Measurements from ENCODE around the gene LNP1. TPM values are rescaled to one million over a fixed set of nuclear protein-coding genes. Genes with fewer than 3 reads are reported as not detected.

The LNP1 gene
- total RNA-seq, 2 experiments from 2014 or later = 0.47 to 0.70 TPM

DNA sequence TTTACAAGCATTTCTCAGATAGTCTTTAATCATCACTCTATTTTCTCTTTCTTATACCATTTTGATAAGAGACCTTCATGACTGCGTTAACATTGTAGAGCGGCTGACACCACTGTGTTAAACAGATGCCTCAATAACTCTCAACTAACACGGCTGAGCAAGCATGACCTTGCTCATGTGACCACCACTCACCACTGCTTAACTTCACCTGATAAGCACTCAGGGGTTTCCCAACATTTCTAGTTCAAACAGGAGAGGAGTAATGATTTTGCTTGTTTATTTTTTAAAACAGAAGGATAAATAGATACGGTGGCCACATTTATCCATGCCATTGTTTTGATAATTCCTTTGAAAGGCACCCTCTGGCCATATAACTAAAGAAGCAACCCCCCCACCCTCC lies 53.3 kb downstream of the LNP1 start:
- Mint-ChIP-seq H3K27me3 (no peaks in the 10 kb centered on the region), H3K9me3 (no peaks in the 10 kb centered on the region), H3K4me3 (no peak overlapping the region), H3K4me1 (ENCODE audit: low read depth) (no peaks in the 10 kb centered on the region), H3K36me3 (ENCODE audit: low read depth) (no peaks in the 10 kb centered on the region), H3K27ac (no peak overlapping the region)
- H3K4me3 ChIP-seq (ENCODE audit: low read length) = no peak overlapping the region
- no peak for TF ChIP-seq CTCF (IDR thresholded peaks at IDR 0.05)
- no peaks in the 10 kb centered on the region for H3K36me3 ChIP-seq (ENCODE audit: insufficient read depth, low read length)
- ChIA-PET CTCF (no interaction called here), POLR2A (no interaction called here)
- no peaks in the 10 kb centered on the region for H3K9me3 ChIP-seq (ENCODE audit: control insufficient read depth in 1 of 2, insufficient read depth in 1 of 2, low read length in 2 of 2)
- intact Hi-C loops (cut with DNase I, micrococcal nuclease) = no loop called here
- DNase-seq (no peak), ATAC-seq (ENCODE audit: poor library complexity) (no peak)
- no peaks in the 10 kb centered on the region for H3K27me3 ChIP-seq (ENCODE audit: control insufficient read depth in 1 of 2, insufficient read depth in 2 of 2, low read length in 2 of 2)
- H3K27ac ChIP-seq (ENCODE audit: low read depth in 1 of 2, low read length in 2 of 2) = no peak overlapping the region
- no peaks in the 10 kb centered on the region for H3K4me1 ChIP-seq (ENCODE audit: insufficient read depth, low read length)

GRCh38 chr3:100455841-100456550 lies 54.7 kb downstream of the LNP1 start:
- Histone ChIP-seq H3K9me3 (ENCODE audit: control insufficient read depth in 1 of 2, insufficient read depth in 1 of 2, low read length in 2 of 2) (no peaks in the 10 kb centered on the region), H3K4me3 (ENCODE audit: low read length) (no peak overlapping the region), H3K36me3 (ENCODE audit: insufficient read depth, low read length) (no peaks in the 10 kb centered on the region), H3K27ac (ENCODE audit: low read depth in 1 of 2, low read length in 2 of 2) (no peak overlapping the region), H3K27me3 (ENCODE audit: control insufficient read depth in 1 of 2, insufficient read depth in 2 of 2, low read length in 2 of 2) (no peaks in the 10 kb centered on the region), H3K4me1 (ENCODE audit: insufficient read depth, low read length) (no peaks in the 10 kb centered on the region)
- no peak for TF ChIP-seq CTCF (IDR thresholded peaks at IDR 0.05)
- Mint-ChIP-seq H3K27me3 (no peaks in the 10 kb centered on the region), H3K36me3 (ENCODE audit: low read depth) (no peaks in the 10 kb centered on the region), H3K9me3 (no peaks in the 10 kb centered on the region), H3K27ac (no peak overlapping the region), H3K4me1 (ENCODE audit: low read depth) (no peaks in the 10 kb centered on the region), H3K4me3 (no peak overlapping the region)
- ChIA-PET CTCF (no interaction called here), POLR2A (no interaction called here)
- intact Hi-C loops (cut with DNase I, micrococcal nuclease) = no loop called here
- DNase-seq = no peak
- no peak for ATAC-seq (ENCODE audit: poor library complexity)

DNA sequence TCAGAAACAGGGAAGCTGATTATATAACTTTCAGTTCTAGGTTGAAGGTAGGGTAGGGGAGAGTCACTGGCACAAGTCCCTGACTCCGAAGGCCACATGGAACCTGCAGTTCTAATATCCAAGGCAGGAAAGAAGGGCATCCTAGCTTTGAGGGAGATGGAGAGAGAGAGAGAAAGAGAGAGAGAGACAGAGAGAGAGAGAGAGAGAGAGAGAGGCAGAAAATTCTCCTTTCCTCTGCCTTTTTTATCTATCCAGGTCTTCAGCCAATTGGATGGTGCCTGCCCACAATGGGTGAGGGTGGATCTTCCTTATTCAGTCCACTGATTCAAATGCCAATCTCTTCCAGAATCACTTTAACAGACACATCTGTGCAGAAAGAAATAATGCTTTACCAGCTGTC lies 55.4 kb downstream of the LNP1 start:
- intact Hi-C loops (cut with DNase I, micrococcal nuclease) = no loop called here
- H3K9me3 ChIP-seq (ENCODE audit: control insufficient read depth in 1 of 2, insufficient read depth in 1 of 2, low read length in 2 of 2) = no peaks in the 10 kb centered on the region
- Mint-ChIP-seq H3K4me3 (no peak overlapping the region), H3K4me1 (ENCODE audit: low read depth) (no peaks in the 10 kb centered on the region), H3K9me3 (no peaks in the 10 kb centered on the region), H3K27me3 (no peaks in the 10 kb centered on the region), H3K27ac (no peak overlapping the region), H3K36me3 (ENCODE audit: low read depth) (no peaks in the 10 kb centered on the region)
- no peak overlapping the region for H3K4me3 ChIP-seq (ENCODE audit: low read length)
- POLR2A ChIA-PET = no interaction called here
- H3K27ac ChIP-seq (ENCODE audit: low read depth in 1 of 2, low read length in 2 of 2) = no peak overlapping the region
- no peaks in the 10 kb centered on the region for H3K4me1 ChIP-seq (ENCODE audit: insufficient read depth, low read length)
- DNase-seq (no peak), ATAC-seq (ENCODE audit: poor library complexity) (no peak)
- no peaks in the 10 kb centered on the region for H3K36me3 ChIP-seq (ENCODE audit: insufficient read depth, low read length)
- TF ChIP-seq CTCF (IDR thresholded peaks at IDR 0.05) = no peak
- H3K27me3 ChIP-seq (ENCODE audit: control insufficient read depth in 1 of 2, insufficient read depth in 2 of 2, low read length in 2 of 2) = no peaks in the 10 kb centered on the region
- CTCF ChIA-PET = no interaction called here

All from CD4-positive, alpha-beta T cell (primary cell).